Peyer's patch (tissue), 4 donors: ENCODE data around the gene ZBTB12. TPM values are rescaled to one million over a fixed set of nuclear protein-coding genes. Genes with fewer than 3 reads are reported as not detected.
"Not testable (repeated sequence)": the region's sequence is repeated elsewhere in the genome, so short reads cannot be mapped to it uniquely, and the experiment has no call there.

Experiments
- DNase-seq, 3 donors: peaks; one replicate each; pipeline ENCODE4 v3.0.0-alpha.2; 2017 to 2019
- H3K27ac ChIP-seq, 4 donors: fragments of 200-600 bp; sonication (generic); one replicate each; pipeline ENCODE4 v1.5.1; 2016 to 2019
- H3K27me3 ChIP-seq, 2 donors: fragments of 200-600 bp; sonication (generic); one replicate each; pipeline ENCODE4 v1.5.1; 2019
- H3K36me3 ChIP-seq, 3 donors: fragments of 200-600 bp; sonication (generic); one replicate each; pipeline ENCODE4 v1.5.1; 2016 to 2019
- H3K4me1 ChIP-seq, 4 donors: fragments of 200-600 bp; sonication (generic); one replicate each; pipeline ENCODE4 v1.5.1; 2016 to 2019
- H3K4me3 ChIP-seq, 4 donors: fragments of 200-600 bp; sonication (generic); 1 replicate in 3 of 4; 2 replicates in 1 of 4; pipeline ENCODE4 v1.5.1; 2016 to 2019; ENCODE audit warnings: mild to moderate bottlenecking in 1 of 4
- H3K9me3 ChIP-seq, 4 donors: fragments of 200-600 bp; sonication (generic); one replicate each; pipeline ENCODE4 v1.5.1; 2016 to 2019; ENCODE audit warnings: mild to moderate bottlenecking in 1 of 4
- POLR2A ChIP-seq, 2 donors: fragments of 450-650 bp; IDR thresholded peaks; one replicate each; pipeline ENCODE4 v1.5.1; 2017; ENCODE audit warnings: antibody characterized with exemption in 2 of 2, mild to moderate bottlenecking in 2 of 2, moderate library complexity in 2 of 2
- total RNA-seq, 4 donors: library from RNA; depleted of rRNA; stranded (reverse); fragments of >200 nt; gene quantifications; one replicate each; pipeline ENCODE4 v1.1.0, GENCODE V29; 2016
- TF ChIP-seq, protein P1 (sequence below), 6 experiments: fragments of 450-650 bp in 4 of 6; fragments of 200-600 bp in 2 of 6; sonication (generic) in 1 of 6; IDR thresholded peaks; one replicate each; pipeline ENCODE4 v1.5.1; 2017 to 2019; ENCODE audit warnings: antibody characterized with exemption in 6 of 6, mild to moderate bottlenecking in 3 of 6, moderate library complexity in 1 of 6

Gene ZBTB12
- total RNA-seq, 4 donors from 2014 or later: 1.0 to 5.0 (median 1.9) TPM; not detected in 1

DNA sequence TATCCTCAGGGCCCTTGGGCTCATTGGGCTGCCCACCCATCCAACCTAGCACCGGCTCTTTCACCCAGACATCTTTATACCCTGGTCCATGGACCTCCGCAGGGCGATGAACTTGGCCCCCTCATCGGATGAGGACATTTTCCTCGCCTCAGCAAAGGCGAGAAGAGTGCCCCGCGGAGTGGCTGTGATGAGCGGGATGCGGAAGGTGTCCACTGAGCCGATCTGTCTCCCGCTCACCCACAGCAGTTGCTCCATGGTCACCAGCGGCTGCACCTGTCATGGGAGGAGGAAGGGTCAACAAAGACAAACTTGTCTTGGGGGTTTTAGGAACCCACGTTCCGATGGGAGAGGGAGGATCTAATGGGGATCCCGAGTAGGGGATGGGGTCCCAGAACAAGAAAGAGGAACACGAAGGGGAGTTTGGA lies 40.0 kb downstream of the ZBTB12 start:
- Histone ChIP-seq H3K27ac (peak overlapping the region; percentile 79 to 86 (median 86)), H3K9me3 (no peaks in the 10 kb centered on the region), H3K4me3 (peak overlapping the region; percentile 64 to 75 (median 69)), H3K27me3 (no peaks in the 10 kb centered on the region), H3K4me1 (peaks cover 0 to 17% (median 2%) of the 10 kb centered on the region in 4 donors), H3K36me3 (peaks cover 0 to 37% (median 0%) of the 10 kb centered on the region in 3 donors)
- DNase-seq: no peak
- TF ChIP-seq POLR2A (IDR thresholded peaks at IDR 0.05): no peak
- TF ChIP-seq, protein P1, sequence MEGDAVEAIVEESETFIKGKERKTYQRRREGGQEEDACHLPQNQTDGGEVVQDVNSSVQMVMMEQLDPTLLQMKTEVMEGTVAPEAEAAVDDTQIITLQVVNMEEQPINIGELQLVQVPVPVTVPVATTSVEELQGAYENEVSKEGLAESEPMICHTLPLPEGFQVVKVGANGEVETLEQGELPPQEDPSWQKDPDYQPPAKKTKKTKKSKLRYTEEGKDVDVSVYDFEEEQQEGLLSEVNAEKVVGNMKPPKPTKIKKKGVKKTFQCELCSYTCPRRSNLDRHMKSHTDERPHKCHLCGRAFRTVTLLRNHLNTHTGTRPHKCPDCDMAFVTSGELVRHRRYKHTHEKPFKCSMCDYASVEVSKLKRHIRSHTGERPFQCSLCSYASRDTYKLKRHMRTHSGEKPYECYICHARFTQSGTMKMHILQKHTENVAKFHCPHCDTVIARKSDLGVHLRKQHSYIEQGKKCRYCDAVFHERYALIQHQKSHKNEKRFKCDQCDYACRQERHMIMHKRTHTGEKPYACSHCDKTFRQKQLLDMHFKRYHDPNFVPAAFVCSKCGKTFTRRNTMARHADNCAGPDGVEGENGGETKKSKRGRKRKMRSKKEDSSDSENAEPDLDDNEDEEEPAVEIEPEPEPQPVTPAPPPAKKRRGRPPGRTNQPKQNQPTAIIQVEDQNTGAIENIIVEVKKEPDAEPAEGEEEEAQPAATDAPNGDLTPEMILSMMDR (IDR thresholded peaks at IDR 0.05): no peak

DNA sequence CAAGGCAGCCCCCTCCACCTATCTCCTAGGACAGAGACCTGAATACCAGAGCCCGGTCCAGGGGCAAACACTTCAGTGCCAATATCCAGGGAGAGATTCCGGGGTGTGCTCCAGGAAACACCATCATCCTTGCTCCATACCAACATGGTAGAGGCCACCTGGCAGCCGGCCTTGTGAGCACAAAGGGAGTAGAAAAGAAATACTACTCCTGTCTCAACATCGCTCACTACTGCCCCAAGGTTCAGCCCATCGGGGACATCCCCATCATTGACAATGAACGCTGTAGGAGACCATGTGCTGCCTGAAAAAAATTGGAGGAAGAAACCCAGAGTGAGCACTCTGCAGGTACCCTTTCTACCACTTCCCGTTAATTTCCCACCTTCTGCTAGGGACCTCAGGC lies 40.7 kb downstream of the ZBTB12 start:
- DNase-seq: no peak
- H3K4me3 ChIP-seq: no peak overlapping the region
- no peaks in the 10 kb centered on the region for H3K27me3 ChIP-seq
- H3K36me3 ChIP-seq: peaks cover 0 to 31% (median 0%) of the 10 kb centered on the region in 3 donors
- peaks cover 0 to 17% (median 2%) of the 10 kb centered on the region in 4 donors for H3K4me1 ChIP-seq
- H3K27ac ChIP-seq: no peak overlapping the region
- H3K9me3 ChIP-seq: no peaks in the 10 kb centered on the region
- TF ChIP-seq, protein P1 (IDR thresholded peaks at IDR 0.05): no peak
- no peak for TF ChIP-seq POLR2A (IDR thresholded peaks at IDR 0.05)

DNA sequence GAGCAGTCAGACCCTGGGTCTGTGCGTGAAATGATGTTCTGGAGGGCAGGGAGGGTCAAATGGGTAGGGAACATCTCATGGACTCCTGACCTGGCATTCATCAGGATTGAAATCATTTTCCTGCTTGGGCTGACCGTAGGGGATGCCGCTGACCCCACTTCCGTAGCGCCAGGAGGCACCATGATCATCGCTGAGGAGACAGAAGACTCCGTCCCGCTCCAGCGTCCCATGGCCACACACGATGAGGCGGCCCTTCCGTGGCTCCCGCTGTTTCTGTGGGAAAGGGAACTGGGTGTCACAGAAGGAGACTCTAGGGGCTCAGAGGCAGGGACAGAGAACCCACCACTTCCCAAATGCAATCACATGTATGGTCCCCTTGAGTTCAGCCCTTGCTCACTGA lies 41.5 kb downstream of the ZBTB12 start:
- TF ChIP-seq, protein P1 (IDR thresholded peaks at IDR 0.05): no peak
- no peak for TF ChIP-seq POLR2A (IDR thresholded peaks at IDR 0.05)
- H3K27me3 ChIP-seq: no peaks in the 10 kb centered on the region
- H3K4me3 ChIP-seq: no peak overlapping the region
- no peaks in the 10 kb centered on the region for H3K9me3 ChIP-seq
- DNase-seq: no peak
- H3K36me3 ChIP-seq: peaks cover 0 to 29% (median 0%) of the 10 kb centered on the region in 3 donors
- H3K27ac ChIP-seq: no peak overlapping the region
- peaks cover 0 to 17% (median 2%) of the 10 kb centered on the region in 4 donors for H3K4me1 ChIP-seq

DNA sequence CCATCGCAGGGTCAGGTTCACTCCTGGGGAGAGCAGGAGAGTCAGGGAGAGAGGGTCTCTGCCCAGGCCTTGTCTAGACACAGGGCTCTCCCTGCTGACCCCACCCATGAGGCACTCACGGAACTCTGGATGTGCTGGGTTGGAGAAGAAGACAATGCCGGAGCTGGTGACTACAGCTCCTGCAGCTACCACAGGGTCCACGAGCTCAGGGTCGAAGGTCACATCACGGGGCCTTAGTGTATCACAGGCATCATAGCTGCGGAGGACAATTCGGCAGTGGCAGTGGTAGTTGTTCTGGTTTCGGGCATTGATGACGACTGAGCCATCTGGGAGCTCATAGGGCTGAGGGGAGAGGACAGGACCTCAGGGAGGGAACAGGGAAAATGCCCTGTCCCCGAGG lies 42.0 kb downstream of the ZBTB12 start:
- no peaks in the 10 kb centered on the region for H3K27me3 ChIP-seq
- no peak overlapping the region for H3K4me3 ChIP-seq
- peaks cover 0 to 29% (median 0%) of the 10 kb centered on the region in 3 donors for H3K36me3 ChIP-seq
- peaks cover 0 to 17% (median 2%) of the 10 kb centered on the region in 4 donors for H3K4me1 ChIP-seq
- no peak for DNase-seq
- no peak overlapping the region for H3K27ac ChIP-seq
- no peaks in the 10 kb centered on the region for H3K9me3 ChIP-seq
- TF ChIP-seq, protein P1 (IDR thresholded peaks at IDR 0.05): no peak
- no peak for TF ChIP-seq POLR2A (IDR thresholded peaks at IDR 0.05)

DNA sequence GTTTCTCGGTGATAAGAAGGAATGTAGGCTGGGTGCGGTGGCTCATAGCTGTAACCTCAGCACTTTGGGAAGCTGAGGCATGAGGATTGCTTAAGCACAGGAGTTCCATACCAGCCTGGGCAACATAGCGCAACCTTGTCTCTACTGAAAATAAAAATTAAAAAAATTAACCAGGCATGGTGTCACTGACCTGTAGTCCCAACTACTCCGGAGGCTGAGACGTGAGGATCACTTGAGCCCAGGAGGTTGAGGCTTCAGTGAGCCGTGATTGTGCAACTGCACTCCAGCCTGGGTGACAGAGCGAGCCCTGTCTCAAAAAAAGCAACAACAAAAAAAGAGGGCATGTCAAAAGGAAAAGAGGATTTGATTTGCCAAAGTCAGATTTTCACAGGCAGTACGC lies 43.2 kb downstream of the ZBTB12 start:
- no peak for DNase-seq
- Histone ChIP-seq H3K4me1 (peaks cover 0 to 11% (median 0%) of the 10 kb centered on the region in 4 donors), H3K4me3 (no peak overlapping the region), H3K27me3 (no peaks in the 10 kb centered on the region), H3K36me3 (peaks cover 0 to 29% (median 0%) of the 10 kb centered on the region in 3 donors), H3K9me3 (no peaks in the 10 kb centered on the region), H3K27ac (no peak overlapping the region)
- TF ChIP-seq, protein P1 (IDR thresholded peaks at IDR 0.05): no peak
- TF ChIP-seq POLR2A (IDR thresholded peaks at IDR 0.05): no peak

DNA sequence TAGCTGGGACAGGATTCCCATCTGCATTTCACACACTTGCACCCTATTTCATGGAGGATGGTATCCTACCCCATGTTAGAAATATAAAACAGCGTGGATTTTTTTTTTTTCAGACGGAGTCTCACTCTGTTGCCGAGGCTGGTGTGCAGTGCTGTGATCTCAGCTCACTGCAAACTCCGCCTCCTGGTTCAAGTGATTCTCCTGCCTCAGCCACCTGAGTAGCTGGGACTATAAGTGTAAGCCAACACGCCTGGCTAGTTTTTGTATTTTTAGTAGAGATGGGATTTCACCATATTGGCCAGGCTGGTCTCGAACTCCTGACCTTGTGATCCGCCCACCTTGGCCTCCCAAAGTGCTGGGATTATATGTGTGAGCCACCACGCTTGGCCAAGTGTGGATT lies 44.1 kb downstream of the ZBTB12 start:
- not testable (repeated sequence) for H3K4me1 ChIP-seq, H3K4me3 ChIP-seq, DNase-seq, H3K27me3 ChIP-seq, H3K9me3 ChIP-seq, H3K27ac ChIP-seq
- peaks cover 0 to 29% (median 0%) of the 10 kb centered on the region in 3 donors for H3K36me3 ChIP-seq

DNA sequence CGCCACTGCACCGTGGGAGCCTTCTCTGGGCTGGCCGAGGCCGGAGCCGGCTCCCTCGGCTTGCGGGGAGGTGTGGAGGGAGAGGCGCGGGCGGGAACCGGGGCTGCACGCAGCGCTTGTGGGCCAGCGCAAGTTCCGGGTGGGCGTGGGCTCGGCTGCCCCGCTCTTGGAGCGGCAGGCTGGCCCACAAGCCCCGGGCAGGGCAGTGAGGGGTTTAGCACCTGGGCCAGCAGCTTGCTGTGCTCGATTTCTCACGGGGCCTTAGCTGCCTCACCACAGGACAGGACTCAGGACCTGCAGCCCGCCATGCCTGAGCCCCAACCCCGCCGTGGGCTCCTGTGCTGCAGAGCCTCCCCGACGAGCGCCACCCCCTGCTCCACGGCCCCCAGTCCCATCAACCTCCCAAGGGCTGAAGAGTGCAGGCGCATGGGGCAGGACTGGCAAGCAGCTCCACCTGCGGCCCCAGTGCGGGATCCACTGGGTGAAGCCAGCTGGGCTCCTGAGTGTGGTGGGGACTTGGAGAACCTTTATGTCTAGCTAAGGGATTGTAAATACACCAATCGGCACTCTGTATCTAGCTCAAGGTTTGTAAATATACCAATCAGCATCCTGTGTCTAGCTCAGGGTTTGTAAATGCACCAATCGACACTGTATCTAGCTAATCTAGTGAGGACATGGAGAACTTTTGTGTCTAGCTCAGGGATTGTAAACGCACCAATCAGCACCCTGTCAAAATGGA lies 49.7 kb downstream of the ZBTB12 start:
- not testable (repeated sequence) for H3K9me3 ChIP-seq, H3K27me3 ChIP-seq, H3K4me3 ChIP-seq, H3K36me3 ChIP-seq, DNase-seq, H3K27ac ChIP-seq, H3K4me1 ChIP-seq
